ENCODE data around the gene MYL11. TPM values are rescaled to one million over a fixed set of nuclear protein-coding genes. Genes with fewer than 3 reads are reported as not detected.
"Not testable (repeated sequence)": the region's sequence is repeated elsewhere in the genome, so short reads cannot be mapped to it uniquely, and the experiment has no call there.

Gene MYL11, protein sequence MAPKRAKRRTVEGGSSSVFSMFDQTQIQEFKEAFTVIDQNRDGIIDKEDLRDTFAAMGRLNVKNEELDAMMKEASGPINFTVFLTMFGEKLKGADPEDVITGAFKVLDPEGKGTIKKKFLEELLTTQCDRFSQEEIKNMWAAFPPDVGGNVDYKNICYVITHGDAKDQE
- total RNA-seq: under 1 TPM; 0.67 to 0.86 TPM

- intact Hi-C loops (cut with micrococcal nuclease): loop anchor here (5.0 to 10.0 kb wide), 2 partner anchors 550 to 552 kb away; partner anchors contain the start of genes FBXL19 and MVP
- CTCF ChIA-PET: no interaction called here
Observed at GRCh38 chr16:30374538-30374937, at the start of gene MYL11. MYL11 (plus strand) TSS chr16:30374802; CDS start chr16:30374858, 56 bp downstream.

DNA sequence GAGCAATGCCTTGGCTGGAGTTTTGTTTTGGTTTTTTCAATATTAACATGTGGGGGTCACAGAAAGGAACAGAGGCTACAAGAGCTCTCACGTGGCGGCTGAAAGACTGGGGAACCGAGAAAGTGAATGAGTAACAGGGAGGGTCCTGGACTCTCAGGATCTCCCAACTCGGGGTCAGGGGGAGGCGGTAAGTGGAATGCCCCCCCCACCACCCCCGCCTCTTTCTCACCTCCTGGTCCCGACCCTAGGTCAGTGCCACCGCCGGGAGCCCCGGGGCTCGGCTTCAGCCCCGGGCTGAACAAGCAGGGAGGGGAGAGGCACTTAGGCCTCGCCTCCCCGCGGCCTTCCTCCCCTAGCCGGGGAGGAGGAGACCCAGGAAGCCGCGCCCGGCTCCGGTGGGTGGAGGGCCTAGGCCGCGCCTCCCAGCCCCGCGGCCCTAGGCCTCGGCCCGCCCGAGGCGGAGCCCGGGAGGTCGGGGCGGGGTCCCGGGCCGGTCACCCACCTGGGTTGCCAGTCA is 40.1 kb upstream of the MYL11 start:
- CTCF ChIA-PET: interaction anchor here (0.6 kb wide), 1 partner anchor 302 kb away, joined by 4 read pairs; no protein-coding TSS in a partner anchor
- DNase-seq: peak; percentile 89
- H3K27me3 Mint-ChIP-seq (ENCODE audit: low read depth); H3K36me3 Mint-ChIP-seq (ENCODE audit: low read depth); H3K9me3 Mint-ChIP-seq: not testable (repeated sequence)
- peak overlapping the region; percentile 86 for H3K27ac Mint-ChIP-seq
- H3K4me3 Mint-ChIP-seq: peak overlapping the region; percentile 95
- peaks cover 27% of the 10 kb centered on the region for H3K4me1 Mint-ChIP-seq (ENCODE audit: low read depth)
- intact Hi-C loops (cut with micrococcal nuclease): loop anchor here (2.0 kb wide), 2 partner anchors 44 to 72 kb away; partner anchors contain the start of gene ZNF771

More at GRCh38 chr16:30374538-30374937, at the start of gene MYL11:
- Mint-ChIP-seq H3K4me1 (ENCODE audit: low read depth) (peaks cover 30% of the 10 kb centered on the region), H3K9me3 (no peaks in the 10 kb centered on the region), H3K4me3 (no peak within 1 kb of the TSS), H3K27ac (peak within 1 kb of the TSS; percentile 99), H3K36me3 (ENCODE audit: low read depth) (peaks cover 12% of the 10 kb centered on the region), H3K27me3 (ENCODE audit: low read depth) (no peaks in the 10 kb centered on the region)
- no peak for DNase-seq

DNA sequence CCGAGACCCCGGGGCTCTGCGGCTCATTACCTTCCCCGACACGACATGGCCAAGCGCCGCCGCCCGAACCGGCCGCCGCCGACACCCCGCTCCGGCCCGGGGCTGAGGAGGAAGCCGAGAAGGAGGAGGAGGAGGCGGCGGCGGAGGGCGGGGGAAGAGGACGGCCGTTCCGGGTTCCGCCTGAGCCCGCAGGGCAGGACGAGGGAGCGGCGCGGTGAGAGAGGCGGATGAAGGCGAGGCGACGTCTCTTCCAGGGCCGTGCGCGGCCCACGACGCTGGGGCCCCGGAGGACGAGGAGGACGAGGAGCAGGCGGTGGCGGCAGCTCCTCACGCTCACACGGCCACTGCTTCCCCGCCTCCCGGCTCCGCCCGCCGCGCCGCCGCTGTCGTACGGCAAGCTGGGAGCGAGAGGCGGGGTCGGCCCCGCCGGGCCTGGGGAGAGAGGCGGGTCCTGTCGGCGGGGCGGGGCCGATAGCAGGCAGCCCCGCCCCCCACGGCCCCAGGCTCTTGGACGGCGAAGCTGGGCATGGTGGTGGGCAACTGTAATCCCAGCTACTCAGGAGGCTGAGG is 39.5 kb upstream of the MYL11 start:
- H3K9me3 Mint-ChIP-seq; H3K36me3 Mint-ChIP-seq (ENCODE audit: low read depth); H3K27me3 Mint-ChIP-seq (ENCODE audit: low read depth): not testable (repeated sequence)
- Mint-ChIP-seq H3K4me3 (peak overlapping the region; percentile 78), H3K27ac (peak overlapping the region; percentile 82), H3K4me1 (ENCODE audit: low read depth) (peaks cover 26% of the 10 kb centered on the region)
- intact Hi-C loops (cut with micrococcal nuclease): loop anchor here (1.0 to 2.0 kb wide), 4 partner anchors 20 to 72 kb away; partner anchors contain the start of genes CD2BP2, TBC1D10B and ZNF771
- DNase-seq: peak; percentile 86
- CTCF ChIA-PET: interaction anchor here (0.6 to 1.6 kb wide), 2 partner anchors 242 to 302 kb away, joined by 3 to 4 read pairs; no protein-coding TSS in a partner anchor

DNA sequence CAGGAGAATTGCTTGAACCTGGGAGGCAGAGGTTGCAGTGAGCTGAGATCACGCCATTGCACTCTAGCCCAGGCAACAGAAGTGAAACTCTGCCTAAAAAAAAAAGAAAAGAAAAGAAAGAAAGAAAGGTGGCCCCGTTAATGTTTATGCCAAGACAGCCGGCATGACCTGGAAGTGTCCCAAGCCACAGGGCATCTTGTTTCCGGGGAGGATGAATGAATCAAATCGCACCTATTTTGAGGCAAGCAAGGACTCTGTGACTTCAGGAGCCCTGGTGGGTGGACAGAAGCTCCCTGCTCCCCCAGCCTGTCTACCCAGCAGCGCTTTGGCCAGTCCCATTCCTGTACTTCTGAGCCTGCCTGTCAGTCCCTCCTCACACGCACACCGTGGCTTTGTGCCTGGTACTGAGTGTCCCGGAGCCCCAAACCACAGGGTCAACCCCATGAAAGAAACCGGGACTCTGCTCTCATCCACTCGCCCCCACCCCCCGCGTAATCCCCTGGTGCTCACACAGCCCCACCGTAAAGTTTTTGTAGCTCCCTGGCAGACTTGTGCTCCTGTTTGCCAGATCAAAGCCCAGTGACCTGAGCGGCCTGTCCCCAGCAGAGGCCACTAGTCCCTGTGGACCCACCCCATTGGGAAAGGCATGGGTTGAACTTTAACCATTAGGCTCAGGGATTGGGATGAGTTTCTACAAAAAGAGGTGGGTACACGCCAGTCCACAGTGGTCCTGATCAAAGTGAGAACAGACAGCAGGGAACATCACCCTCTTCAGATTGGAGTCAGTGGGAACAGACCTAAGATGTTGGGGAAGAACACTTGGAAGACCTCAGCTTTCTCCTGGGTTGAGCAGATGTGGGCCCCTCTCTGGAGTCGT is 38.8 kb upstream of the MYL11 start:
- Mint-ChIP-seq H3K36me3 (ENCODE audit: low read depth) (peaks cover 1% of the 10 kb centered on the region), H3K4me3 (peak overlapping the region; percentile 78), H3K4me1 (ENCODE audit: low read depth) (peaks cover 26% of the 10 kb centered on the region), H3K27me3 (ENCODE audit: low read depth) (no peaks in the 10 kb centered on the region), H3K9me3 (no peaks in the 10 kb centered on the region), H3K27ac (peak overlapping the region; percentile 59)
- CTCF ChIA-PET: interaction anchor here (0.6 to 1.6 kb wide), 2 partner anchors 13 to 243 kb away, joined by 3 read pairs; no protein-coding TSS in a partner anchor
- intact Hi-C loops (cut with micrococcal nuclease): loop anchor here (1.0 to 2.0 kb wide), 4 partner anchors 19 to 71 kb away; partner anchors contain the start of genes CD2BP2, TBC1D10B and ZNF771
- DNase-seq: peak; percentile 63

DNA sequence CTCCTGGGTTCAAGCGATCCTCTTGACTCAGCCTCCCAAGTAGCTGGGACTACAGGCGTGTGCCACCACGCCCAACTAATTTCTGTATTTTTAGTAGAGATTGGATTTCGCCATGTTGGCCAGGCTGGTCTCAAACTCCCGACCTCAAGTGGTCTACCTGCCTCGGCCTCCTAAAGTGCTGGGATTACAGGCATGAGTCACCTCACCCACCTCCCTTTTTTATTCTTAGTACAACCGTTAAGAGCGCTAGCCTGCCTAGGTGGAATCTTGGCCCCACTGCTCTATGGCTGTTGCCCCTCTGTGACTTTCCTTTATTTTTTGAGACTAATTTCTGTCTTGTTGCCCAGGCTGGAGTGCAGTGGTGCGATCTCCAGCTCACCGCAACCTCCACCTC is 36.6 kb upstream of the MYL11 start:
- H3K4me1 Mint-ChIP-seq (ENCODE audit: low read depth): peaks cover 18% of the 10 kb centered on the region
- CTCF ChIA-PET; H3K36me3 Mint-ChIP-seq (ENCODE audit: low read depth); H3K9me3 Mint-ChIP-seq; H3K27me3 Mint-ChIP-seq (ENCODE audit: low read depth); DNase-seq; H3K4me3 Mint-ChIP-seq; H3K27ac Mint-ChIP-seq; intact Hi-C loops (cut with micrococcal nuclease): not testable (repeated sequence)

DNA sequence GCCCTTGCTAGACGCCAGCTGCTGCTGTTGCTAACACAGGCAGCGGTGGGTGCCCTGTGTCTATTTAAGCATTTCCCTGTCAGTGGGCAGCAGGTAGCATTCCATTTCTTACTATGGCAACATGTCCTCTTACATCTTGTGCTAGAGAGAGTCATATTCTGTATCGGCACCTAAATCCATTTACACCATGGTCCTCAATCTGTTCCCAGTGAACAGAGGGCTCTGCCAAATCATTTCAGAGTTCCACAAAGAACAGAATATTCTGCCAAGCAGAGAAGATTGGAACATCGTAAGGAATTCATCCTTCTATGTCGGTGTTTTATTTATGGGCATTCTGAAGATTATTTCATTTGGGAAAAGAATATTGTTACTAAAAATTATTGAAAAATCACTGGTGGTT is 35.9 kb upstream of the MYL11 start:
- H3K9me3 Mint-ChIP-seq; CTCF ChIA-PET; DNase-seq; H3K27me3 Mint-ChIP-seq (ENCODE audit: low read depth); H3K4me3 Mint-ChIP-seq; H3K27ac Mint-ChIP-seq; H3K36me3 Mint-ChIP-seq (ENCODE audit: low read depth); intact Hi-C loops (cut with micrococcal nuclease): not testable (repeated sequence)
- peaks cover 18% of the 10 kb centered on the region for H3K4me1 Mint-ChIP-seq (ENCODE audit: low read depth)

DNA sequence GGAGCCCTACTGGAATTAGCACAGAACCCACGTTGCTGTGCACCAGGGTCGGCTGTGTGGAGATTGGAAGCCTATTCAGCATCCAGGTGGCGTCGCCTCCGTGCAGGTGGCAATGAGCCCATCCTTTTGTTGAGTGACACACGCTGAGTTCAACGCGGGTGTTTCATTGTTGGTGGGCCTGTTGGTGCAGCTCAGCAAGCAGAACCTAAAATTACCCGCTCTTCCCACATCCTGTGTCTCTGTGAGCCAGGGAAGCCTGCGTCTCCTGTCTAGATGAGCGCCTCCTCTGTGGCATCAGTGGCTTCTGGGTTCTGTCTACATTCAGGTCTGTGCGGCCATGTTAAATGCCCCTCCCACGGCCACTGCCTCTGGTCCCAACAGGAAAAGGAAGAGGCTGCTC is 34.0 kb upstream of the MYL11 start:
- H3K27me3 Mint-ChIP-seq (ENCODE audit: low read depth): no peaks in the 10 kb centered on the region
- CTCF ChIA-PET: no interaction called here
- no peaks in the 10 kb centered on the region for H3K9me3 Mint-ChIP-seq
- DNase-seq: peak; percentile 26
- peaks cover 15% of the 10 kb centered on the region for H3K4me1 Mint-ChIP-seq (ENCODE audit: low read depth)
- intact Hi-C loops (cut with micrococcal nuclease): no loop called here
- no peak overlapping the region for H3K4me3 Mint-ChIP-seq
- no peak overlapping the region for H3K27ac Mint-ChIP-seq
- H3K36me3 Mint-ChIP-seq (ENCODE audit: low read depth): no peaks in the 10 kb centered on the region

DNA sequence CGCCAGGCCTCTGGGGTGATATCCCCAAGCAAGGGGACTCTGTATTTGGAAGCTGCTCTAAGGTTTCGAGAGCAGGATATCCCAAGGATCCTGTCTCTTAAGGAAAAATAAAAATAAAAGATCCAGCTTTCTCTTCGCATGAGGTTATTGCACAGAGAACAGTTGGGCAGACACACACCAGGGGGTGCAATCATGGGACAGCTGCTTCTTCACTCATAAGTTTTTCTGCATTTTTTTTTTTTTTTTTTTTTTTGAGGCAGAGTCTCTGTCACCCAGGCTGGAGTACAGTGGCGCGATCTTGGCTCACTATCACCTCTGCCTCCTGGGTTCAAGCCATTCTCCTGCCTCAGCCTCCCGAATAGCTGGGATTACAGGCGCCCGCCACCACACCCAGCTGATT is 32.6 kb upstream of the MYL11 start:
- H3K4me1 Mint-ChIP-seq (ENCODE audit: low read depth); H3K27ac Mint-ChIP-seq; CTCF ChIA-PET; H3K4me3 Mint-ChIP-seq; DNase-seq; H3K27me3 Mint-ChIP-seq (ENCODE audit: low read depth); H3K36me3 Mint-ChIP-seq (ENCODE audit: low read depth); H3K9me3 Mint-ChIP-seq; intact Hi-C loops (cut with micrococcal nuclease): not testable (repeated sequence)

- Mint-ChIP-seq H3K27ac (no peak overlapping the region), H3K27me3 (ENCODE audit: low read depth) (no peaks in the 10 kb centered on the region), H3K9me3 (no peaks in the 10 kb centered on the region), H3K36me3 (ENCODE audit: low read depth) (no peaks in the 10 kb centered on the region), H3K4me1 (ENCODE audit: low read depth) (peaks cover 7% of the 10 kb centered on the region), H3K4me3 (no peak overlapping the region)
- CTCF ChIA-PET: no interaction called here
- intact Hi-C loops (cut with micrococcal nuclease): no loop called here
- DNase-seq: no peak
Observed at GRCh38 chr16:30342751-30343490, 31.7 kb upstream of the MYL11 start.

- H3K4me3 Mint-ChIP-seq; H3K27me3 Mint-ChIP-seq (ENCODE audit: low read depth); H3K36me3 Mint-ChIP-seq (ENCODE audit: low read depth); CTCF ChIA-PET; intact Hi-C loops (cut with micrococcal nuclease); H3K27ac Mint-ChIP-seq; H3K4me1 Mint-ChIP-seq (ENCODE audit: low read depth); DNase-seq; H3K9me3 Mint-ChIP-seq: not testable (repeated sequence)
Observed at GRCh38 chr16:30343491-30343820, 31.1 kb upstream of the MYL11 start.

GRCh38 chr16:30346286-30346685 is 28.3 kb upstream of the MYL11 start:
- Mint-ChIP-seq H3K27ac (no peak overlapping the region), H3K36me3 (ENCODE audit: low read depth) (peaks cover 5% of the 10 kb centered on the region), H3K4me1 (ENCODE audit: low read depth) (peaks cover 14% of the 10 kb centered on the region), H3K4me3 (no peak overlapping the region), H3K27me3 (ENCODE audit: low read depth) (no peaks in the 10 kb centered on the region), H3K9me3 (no peaks in the 10 kb centered on the region)
- no peak for DNase-seq
- CTCF ChIA-PET: no interaction called here
- intact Hi-C loops (cut with micrococcal nuclease): no loop called here

- H3K4me1 Mint-ChIP-seq (ENCODE audit: low read depth): peaks cover 24% of the 10 kb centered on the region
- H3K36me3 Mint-ChIP-seq (ENCODE audit: low read depth): peaks cover 16% of the 10 kb centered on the region
- no peak for DNase-seq
- no peaks in the 10 kb centered on the region for H3K27me3 Mint-ChIP-seq (ENCODE audit: low read depth)
- intact Hi-C loops (cut with micrococcal nuclease): no loop called here
- no peak overlapping the region for H3K27ac Mint-ChIP-seq
- CTCF ChIA-PET: interaction anchor here (0.6 kb wide), 1 partner anchor 12 kb away, joined by 3 read pairs; no protein-coding TSS in a partner anchor
- no peak overlapping the region for H3K4me3 Mint-ChIP-seq
- H3K9me3 Mint-ChIP-seq: no peaks in the 10 kb centered on the region
Observed at GRCh38 chr16:30348113-30348512, 26.5 kb upstream of the MYL11 start.
